HG02571 (cell line): ENCODE measurements around the gene CTSG.
"Not testable (repeated sequence)": the region's sequence is repeated elsewhere in the genome, so short reads cannot be mapped to it uniquely, and the experiment has no call there.

Experiments used
- ATAC-seq: cut with Tn5 transposase; IDR thresholded peaks from one replicate; pipeline ENCODE4 v1.9.1; 2021; ENCODE audit warnings: mild to moderate bottlenecking, moderate library complexity; ENCODE audit not compliant: unreplicated experiment

The CTSG gene

GRCh38 chr14:24576182-24576581 is at the start of gene CTSG:
Gene CTSG (minus strand): TSS chr14:24576250. CDS start chr14:24576223, 27 bp downstream.
- ATAC-seq: no peak

- no peak for ATAC-seq
These were observed 37.7 kb upstream of the CTSG start for GRCh38 chr14:24613747-24614146.

DNA sequence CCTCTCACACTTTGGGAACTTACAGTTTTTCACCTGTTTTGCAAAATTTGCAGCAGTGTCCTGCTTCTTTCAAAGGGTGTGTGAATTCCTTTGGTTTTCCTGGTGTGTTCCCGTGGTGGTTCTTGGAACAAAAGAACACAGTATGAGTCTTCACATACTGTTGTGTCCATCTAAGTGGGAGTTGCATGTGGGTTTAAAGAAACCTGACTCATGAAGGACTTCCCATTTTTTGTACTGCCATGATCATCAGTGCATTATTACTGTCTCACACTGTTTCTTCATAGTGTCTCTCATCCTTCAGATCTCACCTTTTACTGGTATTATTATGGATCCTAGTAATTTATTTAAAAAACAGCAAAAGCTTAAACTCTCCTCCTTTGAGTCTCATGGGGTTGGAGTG is 37.2 kb upstream of the CTSG start:
- no peak for ATAC-seq

DNA sequence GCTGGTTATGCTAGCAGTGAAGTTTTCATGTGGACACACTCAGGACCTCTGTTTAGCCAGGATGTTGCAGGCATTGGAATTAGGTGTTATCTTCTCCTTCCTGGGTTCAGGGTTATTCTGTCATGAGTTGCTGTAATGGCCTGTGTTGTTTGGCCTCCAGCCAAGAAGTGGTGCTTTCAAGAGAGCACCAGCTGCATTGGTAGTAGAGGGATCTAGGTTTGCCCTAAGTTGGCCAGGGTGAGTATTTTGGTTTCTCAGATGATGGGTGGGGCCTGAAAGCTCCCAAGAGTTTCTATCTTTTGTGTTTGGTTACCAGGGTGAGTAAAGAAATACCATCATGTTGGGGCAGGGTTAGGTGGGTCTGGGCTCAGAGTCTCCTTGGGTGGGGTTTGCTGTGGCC is 36.1 kb upstream of the CTSG start:
- ATAC-seq: no peak

DNA sequence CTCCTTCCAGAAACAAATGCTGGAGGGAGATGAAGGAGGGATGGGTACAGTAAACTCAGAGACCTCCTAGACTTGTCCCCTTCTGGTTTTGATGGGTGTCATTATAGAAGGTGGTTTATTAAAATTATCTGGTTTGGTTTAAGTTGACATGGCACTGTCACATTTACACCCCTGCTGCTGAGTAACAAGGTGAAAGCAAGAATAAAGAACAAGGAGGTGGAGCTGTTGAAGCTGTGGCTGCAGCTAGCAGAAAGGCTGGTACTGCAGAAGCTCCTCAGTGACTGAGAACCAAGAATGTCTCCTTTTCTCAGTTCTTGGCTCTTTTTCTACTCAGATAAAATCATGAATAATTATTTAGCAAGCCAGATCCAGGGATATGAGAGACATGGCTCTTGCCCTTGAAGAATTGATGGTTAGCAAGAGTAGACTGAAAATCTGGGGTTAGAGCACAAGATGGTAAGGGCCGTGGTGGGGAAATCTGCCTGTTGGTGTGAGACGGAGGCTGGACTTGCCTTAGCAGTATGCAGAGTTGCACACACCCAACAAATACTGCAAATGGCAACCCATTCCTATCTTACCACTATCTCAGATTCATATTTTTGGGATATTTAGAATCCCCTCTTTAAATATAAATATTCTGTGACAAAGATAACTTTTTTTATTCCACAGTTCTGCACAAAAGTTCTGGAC is 33.8 kb upstream of the CTSG start, which contains the start of gene GZMH:
Gene GZMH (minus strand): TSS at position 31 of the 690 bp plus-strand sequence. CDS start 72 bp downstream, outside the sequence.
- ATAC-seq: no peak

DNA sequence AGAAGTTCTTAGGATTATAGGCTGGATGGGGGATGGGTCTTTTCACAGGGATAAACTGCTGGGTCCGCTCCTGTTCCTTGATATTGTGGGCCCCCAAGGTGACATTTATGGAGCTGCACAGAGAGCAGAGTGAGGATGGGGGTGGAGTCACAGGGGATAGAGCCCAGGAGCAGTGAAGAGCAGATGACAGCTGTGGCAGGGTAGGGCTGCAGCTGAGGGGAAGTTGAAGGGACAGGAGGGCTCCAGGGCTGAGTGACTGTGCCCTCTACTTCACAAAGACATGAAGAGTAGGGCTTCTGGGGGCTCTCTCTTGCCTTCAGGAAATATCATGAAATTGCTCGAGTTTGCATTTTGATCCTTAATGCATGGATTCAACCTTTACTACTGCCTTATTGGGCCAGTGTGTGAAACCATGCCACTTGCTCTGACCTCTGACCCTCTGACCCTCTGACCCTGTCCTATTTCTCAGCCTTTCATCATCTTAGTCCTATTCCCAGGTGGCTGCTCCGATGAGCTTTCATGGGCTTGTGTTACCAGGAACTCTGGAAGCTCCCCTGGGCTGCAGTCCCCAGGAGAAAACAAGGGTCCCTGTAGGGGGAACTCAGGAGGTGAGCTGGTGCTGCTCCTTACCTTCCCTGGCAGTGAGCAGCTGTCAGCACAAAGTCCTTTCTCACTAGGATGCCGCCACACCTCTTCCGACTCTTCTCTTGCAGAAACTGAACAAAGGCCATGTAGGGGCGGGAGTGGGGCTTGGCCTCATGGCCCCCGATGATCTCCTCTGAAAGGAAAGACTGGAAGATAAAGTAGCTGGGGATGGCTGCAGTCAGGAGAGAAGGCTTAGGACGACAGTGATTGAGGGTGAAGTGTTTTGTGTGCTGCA is 31.8 kb upstream of the CTSG start:
- ATAC-seq: no peak

DNA sequence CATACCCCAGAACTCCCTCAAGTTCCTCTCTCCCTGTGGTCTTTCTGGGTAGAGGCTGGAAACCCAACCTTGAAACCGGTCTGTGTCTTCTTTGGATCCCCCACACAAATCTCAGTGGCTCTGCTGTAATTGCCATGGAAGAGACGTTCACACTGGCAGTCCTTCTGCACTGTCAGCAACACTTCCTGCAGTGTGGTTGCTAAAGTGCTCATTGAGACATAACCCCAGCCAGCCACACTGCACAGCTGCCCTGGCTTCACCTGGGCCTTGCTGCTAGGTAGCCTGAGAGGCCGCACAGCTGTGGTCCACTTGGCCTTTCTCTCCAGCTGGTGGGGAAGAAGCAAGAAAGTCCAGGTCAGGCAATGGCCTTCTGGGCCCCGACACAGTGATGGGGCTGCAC is 31.0 kb upstream of the CTSG start:
- no peak for ATAC-seq

DNA sequence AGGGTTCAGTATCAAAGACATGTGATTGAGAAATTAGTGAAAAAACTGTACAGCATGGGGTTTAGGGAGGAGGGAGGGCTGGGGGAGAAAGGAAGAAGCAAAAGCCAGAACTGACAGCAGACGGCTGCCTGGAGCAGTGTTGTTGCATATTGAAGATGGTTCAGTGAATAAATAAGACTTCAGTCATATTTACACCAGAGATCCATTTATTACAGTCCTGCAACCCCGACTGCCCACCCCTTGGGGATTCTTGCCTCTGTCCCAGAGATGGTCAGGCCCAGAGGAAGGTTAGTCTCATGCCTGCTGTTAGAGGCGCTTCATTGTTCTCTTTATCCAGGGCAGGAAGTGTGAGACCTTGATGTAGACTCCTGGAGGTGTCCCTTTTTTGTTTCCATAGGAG is 30.2 kb upstream of the CTSG start:
- no peak for ATAC-seq

DNA sequence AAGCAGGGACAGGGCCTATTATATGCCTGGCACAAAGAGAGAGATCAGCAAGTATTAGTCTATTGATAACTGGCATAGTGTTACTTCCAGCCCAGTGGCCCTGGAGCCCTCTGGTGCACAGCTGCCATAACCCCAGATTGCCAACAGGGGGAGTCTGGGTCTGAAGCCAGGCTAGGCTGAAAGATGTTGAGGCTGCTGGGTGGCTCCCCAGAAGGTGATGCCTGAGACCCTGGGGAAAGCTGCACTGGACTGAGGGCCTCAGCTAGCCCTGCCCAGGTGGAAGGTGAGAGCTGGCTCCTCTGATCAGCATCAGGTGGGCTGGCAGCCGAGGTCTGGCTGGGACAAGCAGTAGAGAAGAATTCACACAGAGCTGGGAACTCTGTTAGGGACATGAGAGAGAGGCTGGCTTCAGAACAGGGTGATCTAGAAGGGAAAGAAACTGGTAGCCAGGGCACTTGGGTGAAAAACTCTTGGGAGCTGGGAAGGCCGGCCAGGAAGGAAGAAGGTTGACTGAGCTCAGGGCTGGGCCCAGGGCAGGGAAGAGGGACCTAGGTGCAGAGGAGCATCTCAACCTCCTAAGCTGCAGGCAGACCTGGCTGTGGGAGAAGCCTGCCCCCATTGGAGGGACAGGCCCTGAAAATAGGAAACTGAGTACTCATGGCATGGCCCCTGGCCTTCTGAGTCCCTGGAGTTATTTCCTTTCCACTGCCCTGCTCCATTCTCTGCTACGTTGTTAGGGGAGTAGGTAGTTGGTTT is 29.6 kb upstream of the CTSG start:
- ATAC-seq: peak; percentile 84

DNA sequence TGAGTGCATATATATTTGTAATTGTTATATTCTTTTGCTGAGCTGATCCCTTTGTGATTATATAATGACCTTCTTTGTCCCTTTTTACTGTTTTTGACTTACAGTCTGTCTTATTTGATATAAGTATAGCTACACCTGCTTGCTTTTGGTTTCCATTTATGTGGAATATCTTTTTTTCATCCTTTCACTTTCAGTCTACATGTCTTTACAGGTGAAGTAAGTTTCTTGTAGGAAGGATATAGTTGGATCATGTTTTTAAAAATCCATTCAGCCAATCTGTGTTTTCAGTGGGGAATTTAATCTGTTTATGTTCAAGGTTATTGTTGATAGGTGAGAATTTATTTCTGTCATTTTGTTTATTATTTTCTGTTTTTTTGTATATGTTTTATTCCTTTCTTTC is 21.4 kb upstream of the CTSG start:
- no peak for ATAC-seq

- ATAC-seq: no peak
These were observed 19.2 kb upstream of the CTSG start for GRCh38 chr14:24595073-24595808.

- ATAC-seq: not testable (repeated sequence)
These were observed 15.0 kb upstream of the CTSG start for GRCh38 chr14:24591004-24591403.

DNA sequence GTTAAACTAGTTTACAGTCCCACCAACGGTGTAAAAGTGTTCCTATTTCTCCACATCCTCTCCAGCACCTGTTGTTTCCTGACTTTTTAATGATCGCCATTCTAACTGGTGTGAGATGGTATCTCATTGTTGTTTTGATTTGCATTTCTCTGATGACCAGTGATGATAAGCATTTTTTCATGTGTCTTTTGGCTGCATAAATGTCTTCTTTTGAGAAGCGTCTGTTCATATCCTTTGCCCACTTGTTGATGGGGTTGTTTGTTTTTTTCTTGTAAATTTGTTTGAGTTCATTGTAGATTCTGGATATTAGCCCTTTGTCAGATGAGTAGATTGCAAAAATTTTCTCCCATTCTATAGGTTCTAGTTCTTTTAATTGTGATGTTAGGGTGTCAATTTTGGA is 8.4 kb upstream of the CTSG start:
- not testable (repeated sequence) for ATAC-seq

DNA sequence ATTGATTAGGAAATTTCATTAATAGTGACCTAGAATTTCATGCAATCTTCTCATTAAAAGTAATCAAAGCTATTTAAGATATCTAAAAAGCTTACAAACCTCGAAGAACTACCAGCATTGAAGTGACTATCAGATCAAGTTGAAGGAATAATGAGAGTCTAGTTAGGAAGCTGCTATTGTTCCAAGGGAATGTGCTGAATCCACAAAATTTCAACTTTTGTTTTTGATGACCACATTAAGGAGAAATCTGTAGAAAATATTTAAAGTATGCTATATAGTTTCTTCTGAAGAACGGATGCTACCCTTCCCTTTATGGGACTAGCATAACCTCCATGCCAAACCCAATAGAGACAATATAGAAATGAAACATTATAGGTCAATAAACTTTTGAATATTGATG is 2.5 kb upstream of the CTSG start:
- ATAC-seq: no peak

GRCh38 chr14:24576771-24577170 is 721 bp upstream of the CTSG start:
- ATAC-seq: no peak

- ATAC-seq: no peak
These were observed 1.8 kb downstream of the CTSG start for GRCh38 chr14:24574206-24574774.

DNA sequence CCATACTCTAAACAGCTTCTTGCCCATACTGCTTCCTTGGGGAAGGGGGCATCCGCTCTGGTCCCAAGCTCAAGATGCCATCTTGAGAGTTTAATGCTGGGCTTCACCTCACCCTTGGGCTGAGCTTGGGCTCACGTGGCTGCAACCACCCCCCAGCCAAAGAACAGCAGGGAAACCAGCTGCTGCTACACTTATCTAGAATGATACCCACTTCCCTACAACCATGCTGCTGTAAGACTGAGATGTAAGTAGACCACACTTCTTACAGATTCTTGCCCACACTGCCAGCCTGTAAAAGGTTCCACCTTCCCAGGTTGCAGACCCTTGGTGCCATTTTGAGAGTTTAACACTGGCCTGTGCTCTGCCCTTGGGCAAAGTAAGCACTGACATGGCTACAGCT is 9.7 kb downstream of the CTSG start:
- no peak for ATAC-seq

- ATAC-seq: no peak
These were observed 10.3 kb downstream of the CTSG start for GRCh38 chr14:24565766-24566165.

- no peak for ATAC-seq
These were observed 12.5 kb downstream of the CTSG start for GRCh38 chr14:24563505-24563904.

DNA sequence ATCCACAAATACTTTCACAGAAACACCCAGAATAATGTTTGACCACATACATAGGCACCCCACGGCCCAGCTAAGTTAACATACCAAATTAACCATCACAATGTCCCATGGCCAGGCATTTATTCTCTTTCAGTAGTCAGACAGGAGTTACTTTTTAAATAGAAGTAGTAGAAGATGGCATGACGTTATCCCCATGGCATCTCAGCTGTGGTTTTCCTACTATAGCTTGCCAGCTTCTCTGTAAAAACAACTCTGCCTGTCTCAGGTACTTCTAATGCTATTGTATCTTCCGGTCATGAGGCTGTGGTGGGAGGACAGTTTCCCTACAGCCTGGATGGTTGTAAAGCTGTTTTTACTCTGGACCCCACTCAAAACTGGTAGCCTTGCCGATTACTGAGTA is 19.3 kb downstream of the CTSG start:
- no peak for ATAC-seq
